Upper lobe of right lung (tissue), 1 donor: ENCODE data around the gene SSBP3. TPM values are rescaled to one million over a fixed set of nuclear protein-coding genes. Genes with fewer than 3 reads are reported as not detected.
"Not testable (repeated sequence)": the region's sequence is repeated elsewhere in the genome, so short reads cannot be mapped to it uniquely, and the experiment has no call there.

Experiments
- ATAC-seq: fragments of 200-7000 bp; cut with Tn5 transposase; one replicate; pipeline ENCODE4 v1.9.1; 2020; ENCODE audit warnings: mild to moderate bottlenecking, moderate library complexity
- DNase-seq: peaks from one replicate; pipeline ENCODE4 v3.0.0-alpha.2; 2020
- H3K27ac ChIP-seq: fragments of 200-600 bp; one replicate; pipeline ENCODE4 v1.8.0; 2022
- H3K27me3 ChIP-seq: fragments of 200-600 bp; one replicate; pipeline ENCODE4 v1.8.0; 2022; ENCODE audit warnings: mild to moderate bottlenecking
- H3K36me3 ChIP-seq: fragments of 200-600 bp; one replicate; pipeline ENCODE4 v1.8.0; 2022
- H3K4me1 ChIP-seq: fragments of 200-600 bp; one replicate; pipeline ENCODE4 v1.8.0; 2022
- H3K4me3 ChIP-seq: fragments of 200-600 bp; one replicate; pipeline ENCODE4 v1.8.0; 2022; ENCODE audit warnings: mild to moderate bottlenecking
- H3K9me3 ChIP-seq: fragments of 200-600 bp; one replicate; pipeline ENCODE4 v1.8.0; 2022
- intact Hi-C: fragments of 100-400 bp; cut with DNase I; formaldehyde crosslinking; loops from one replicate; pipeline ENCODE4 v1.11.0; 2022
- total RNA-seq: library from RNA; stranded (reverse); fragmentation: NEBNext Ultra II Directional; extraction: Animal tissue kit (Norgen Biotek cat#: 25700); gene quantifications from one replicate; pipeline ENCODE4 v1.2.1, GENCODE V29; 2021
- TF ChIP-seq, protein P1 (sequence below): fragments of 200-600 bp; IDR thresholded peaks from one replicate; pipeline ENCODE4 v1.8.0; 2022; ENCODE audit warnings: antibody characterized with exemption
- donor health status: DM: no; HTN: yes; CAD: no; lungs with severe emphysema.

The SSBP3 gene
- total RNA-seq, 1 donor from 2014 or later = 40.4 TPM

- no peaks in the 10 kb centered on the region for H3K27me3 ChIP-seq
- H3K4me1 ChIP-seq = peaks cover 2% of the 10 kb centered on the region
- H3K36me3 ChIP-seq = peaks cover 27% of the 10 kb centered on the region
- ATAC-seq = no peak
- no peak overlapping the region for H3K4me3 ChIP-seq
- TF ChIP-seq, protein P1, sequence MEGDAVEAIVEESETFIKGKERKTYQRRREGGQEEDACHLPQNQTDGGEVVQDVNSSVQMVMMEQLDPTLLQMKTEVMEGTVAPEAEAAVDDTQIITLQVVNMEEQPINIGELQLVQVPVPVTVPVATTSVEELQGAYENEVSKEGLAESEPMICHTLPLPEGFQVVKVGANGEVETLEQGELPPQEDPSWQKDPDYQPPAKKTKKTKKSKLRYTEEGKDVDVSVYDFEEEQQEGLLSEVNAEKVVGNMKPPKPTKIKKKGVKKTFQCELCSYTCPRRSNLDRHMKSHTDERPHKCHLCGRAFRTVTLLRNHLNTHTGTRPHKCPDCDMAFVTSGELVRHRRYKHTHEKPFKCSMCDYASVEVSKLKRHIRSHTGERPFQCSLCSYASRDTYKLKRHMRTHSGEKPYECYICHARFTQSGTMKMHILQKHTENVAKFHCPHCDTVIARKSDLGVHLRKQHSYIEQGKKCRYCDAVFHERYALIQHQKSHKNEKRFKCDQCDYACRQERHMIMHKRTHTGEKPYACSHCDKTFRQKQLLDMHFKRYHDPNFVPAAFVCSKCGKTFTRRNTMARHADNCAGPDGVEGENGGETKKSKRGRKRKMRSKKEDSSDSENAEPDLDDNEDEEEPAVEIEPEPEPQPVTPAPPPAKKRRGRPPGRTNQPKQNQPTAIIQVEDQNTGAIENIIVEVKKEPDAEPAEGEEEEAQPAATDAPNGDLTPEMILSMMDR = no peak
- no peak for DNase-seq
- no peaks in the 10 kb centered on the region for H3K9me3 ChIP-seq
- intact Hi-C loops = no loop called here
- H3K27ac ChIP-seq = no peak overlapping the region
These were observed 15.5 kb downstream of the SSBP3 start for GRCh38 chr1:54390655-54391054.

DNA sequence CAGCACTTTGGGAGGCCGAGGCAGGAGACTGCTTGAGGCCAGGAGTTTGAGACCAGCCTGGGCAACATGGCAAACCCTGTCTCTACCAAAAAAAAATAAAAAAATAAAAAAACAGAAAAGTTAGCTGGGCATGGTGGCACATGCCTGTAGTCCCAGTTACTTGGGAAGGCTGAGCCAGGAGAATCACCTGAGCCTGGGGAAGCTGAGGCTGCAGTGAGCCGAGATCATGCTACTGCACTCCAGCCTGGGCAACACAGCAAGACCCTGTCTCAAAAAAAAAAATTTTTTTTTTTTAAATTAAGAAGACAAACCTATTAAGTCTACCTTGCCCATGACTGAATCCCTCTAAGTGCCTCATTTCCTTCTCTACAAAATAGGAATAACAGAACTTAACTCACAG lies 16.6 kb downstream of the SSBP3 start:
- H3K4me3 ChIP-seq, H3K9me3 ChIP-seq, H3K27me3 ChIP-seq, H3K27ac ChIP-seq, intact Hi-C loops, ATAC-seq, DNase-seq: not testable (repeated sequence)
- H3K4me1 ChIP-seq = peaks cover 12% of the 10 kb centered on the region
- peaks cover 27% of the 10 kb centered on the region for H3K36me3 ChIP-seq

- intact Hi-C loops = no loop called here
These were observed 18.8 kb downstream of the SSBP3 start for GRCh38 chr1:54387419-54387818.

DNA sequence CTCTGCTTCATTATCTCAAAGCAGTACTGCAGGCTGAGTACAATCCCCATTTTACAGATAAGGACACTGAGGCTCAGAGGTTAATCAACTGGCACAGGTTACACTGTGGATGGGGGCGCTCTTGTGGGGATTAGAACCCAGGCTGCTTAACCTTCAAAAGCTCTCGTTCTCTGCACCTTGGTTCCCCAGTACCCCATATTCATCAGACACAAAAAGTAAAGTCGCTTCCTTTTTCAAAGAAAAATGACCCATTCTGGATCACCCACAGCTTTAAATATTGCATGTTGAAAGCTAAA lies 20.5 kb downstream of the SSBP3 start:
- TF ChIP-seq, protein P1 = no peak
- Histone ChIP-seq H3K4me1 (peaks cover 19% of the 10 kb centered on the region), H3K4me3 (no peak overlapping the region), H3K9me3 (no peaks in the 10 kb centered on the region), H3K27me3 (no peaks in the 10 kb centered on the region), H3K27ac (no peak overlapping the region), H3K36me3 (peaks cover 9% of the 10 kb centered on the region)
- intact Hi-C loops = no loop called here
- ATAC-seq (no peak), DNase-seq (no peak)

More at GRCh38 chr1:54387419-54387818, 18.8 kb downstream of the SSBP3 start:
- TF ChIP-seq, protein P1 = no peak
- Histone ChIP-seq H3K36me3 (peaks cover 18% of the 10 kb centered on the region), H3K4me3 (no peak overlapping the region), H3K4me1 (peaks cover 19% of the 10 kb centered on the region), H3K27ac (no peak overlapping the region), H3K9me3 (no peaks in the 10 kb centered on the region), H3K27me3 (no peaks in the 10 kb centered on the region)
- DNase-seq (no peak), ATAC-seq (no peak)

DNA sequence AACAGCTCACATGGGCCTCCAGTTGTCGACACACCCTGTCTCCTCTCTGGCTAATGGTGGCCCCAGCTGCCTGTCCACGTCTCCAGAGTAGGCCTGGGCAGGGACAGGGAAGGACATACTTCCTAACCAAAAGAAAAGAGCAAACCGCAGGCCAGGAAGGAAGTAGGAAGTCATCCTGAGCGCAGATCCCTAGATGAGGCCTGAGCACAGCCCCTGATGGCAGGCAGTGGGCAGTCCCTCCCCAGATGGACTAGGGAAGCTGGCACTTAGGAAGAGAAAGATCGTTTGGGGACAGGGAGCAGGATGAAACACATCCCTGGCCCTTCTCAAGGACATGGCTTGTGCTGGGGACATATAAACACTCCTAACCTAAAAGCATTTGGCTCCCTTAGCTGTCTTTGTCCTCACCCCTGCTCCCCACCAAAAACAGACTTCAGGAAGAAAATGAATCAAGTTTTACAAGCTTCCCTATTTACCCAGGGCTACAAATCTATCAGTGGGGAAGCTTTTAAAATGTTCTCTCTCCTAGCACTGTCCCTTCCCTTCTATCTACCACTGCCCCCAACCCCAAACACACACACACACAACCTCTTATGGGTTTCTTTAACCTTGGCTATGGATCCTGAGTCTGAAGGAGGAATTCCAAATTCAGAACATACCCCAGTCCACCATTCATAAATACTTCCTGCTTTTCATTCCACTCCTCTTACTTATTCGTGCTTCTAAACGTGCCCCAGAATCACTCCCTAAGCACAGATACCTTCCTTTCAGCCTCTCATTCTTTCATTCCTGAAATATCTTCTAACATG lies 21.1 kb downstream of the SSBP3 start:
- TF ChIP-seq, protein P1 = no peak
- Histone ChIP-seq H3K4me1 (peaks cover 24% of the 10 kb centered on the region), H3K27ac (no peak overlapping the region), H3K36me3 (peaks cover 9% of the 10 kb centered on the region), H3K9me3 (no peaks in the 10 kb centered on the region), H3K4me3 (no peak overlapping the region), H3K27me3 (no peaks in the 10 kb centered on the region)
- intact Hi-C loops = no loop called here
- ATAC-seq (peak; percentile 34), DNase-seq (no peak)

- H3K4me1 ChIP-seq = peaks cover 31% of the 10 kb centered on the region
- H3K27ac ChIP-seq = no peak overlapping the region
- intact Hi-C loops = no loop called here
- peaks cover 7% of the 10 kb centered on the region for H3K36me3 ChIP-seq
- TF ChIP-seq, protein P1 = no peak
- DNase-seq (no peak), ATAC-seq (no peak)
- H3K4me3 ChIP-seq = no peak overlapping the region
- no peaks in the 10 kb centered on the region for H3K27me3 ChIP-seq
- H3K9me3 ChIP-seq = no peaks in the 10 kb centered on the region
These were observed 21.7 kb downstream of the SSBP3 start for GRCh38 chr1:54384471-54384870.
